T47D (cell line): Measurements from ENCODE around the gene FAM184A.

Experiments used
- DNase-seq, 2 experiments: peaks; one replicate each; pipeline versions ENCODE4 v3.0.0 to v3.0.0-alpha.2; 2011 to 2012; ENCODE audit warnings: low read depth in 1 of 2, low spot score in 1 of 2
- JUND ChIP-seq: IDR thresholded peaks from 2 replicates; pipeline ENCODE4 v1.6.1; 2012; ENCODE audit warnings: low read depth
- in situ Hi-C: cut with HindIII; loops from 2 replicates; pipeline ENCODE4 v1.10.0; 2016; ENCODE audit warnings: low sequenced_read_pairs, low pct_unique_long_range_greater_than_20kb

The FAM184A gene

DNA sequence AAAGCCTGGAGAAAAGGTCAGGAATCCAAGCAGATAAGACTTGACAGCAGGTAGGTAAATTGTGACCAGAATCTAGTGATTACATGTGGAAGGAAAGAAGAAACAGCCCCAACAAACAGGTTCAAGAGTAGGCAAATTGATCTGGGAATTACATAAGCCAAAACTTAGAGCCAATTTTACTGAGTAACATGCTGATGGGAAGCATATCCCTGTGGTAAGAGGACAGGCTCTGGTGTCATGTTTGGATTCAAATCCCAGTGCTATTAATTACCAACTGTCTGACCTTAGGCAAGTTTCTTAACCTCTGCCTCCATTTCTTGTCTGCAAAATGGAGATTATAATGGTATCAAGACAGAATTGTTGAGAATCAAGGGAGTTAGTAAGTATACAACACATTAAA lies 163.9 kb downstream of the FAM184A start:
- TF ChIP-seq JUND, result no peak
- no peak for DNase-seq
- in situ Hi-C loops, result no loop called here

DNA sequence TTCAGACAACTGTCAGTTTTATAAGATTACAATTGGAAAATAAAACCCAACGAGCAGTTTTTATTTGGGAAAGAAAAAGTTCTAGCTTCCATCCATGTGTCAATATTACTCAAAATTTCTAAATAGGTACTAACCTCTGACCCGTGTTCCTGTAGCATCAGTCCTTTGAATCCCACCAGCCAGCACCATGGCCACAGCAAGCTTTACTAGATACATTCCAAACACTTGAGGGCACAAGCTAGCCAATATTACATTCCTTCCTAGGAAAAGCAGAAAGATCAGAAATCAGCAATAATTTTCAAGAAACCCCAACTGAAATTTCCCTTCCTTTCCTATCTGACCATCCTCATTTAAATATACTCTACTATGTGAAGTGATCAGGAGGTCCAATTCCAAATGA lies 165.3 kb downstream of the FAM184A start:
- no peak for TF ChIP-seq JUND
- in situ Hi-C loops, result no loop called here
- no peak for DNase-seq

DNA sequence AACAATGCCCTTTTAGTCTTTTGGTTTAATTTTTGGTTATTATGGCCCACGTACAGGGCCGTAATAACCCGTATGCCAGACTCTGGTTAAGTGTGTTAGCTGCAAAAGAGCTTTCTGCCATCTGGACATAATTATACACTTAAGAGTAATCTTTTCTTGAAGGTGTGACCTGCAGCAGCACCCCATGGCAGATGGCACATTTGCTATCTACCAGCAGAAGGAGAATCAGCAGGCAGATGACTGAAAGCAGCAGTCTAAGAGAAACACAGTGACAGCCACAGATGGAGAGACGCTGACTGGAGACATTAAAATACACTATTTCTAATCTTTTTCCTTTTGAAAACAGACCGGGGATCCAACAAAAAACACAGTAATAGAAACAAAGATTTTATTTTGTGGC lies 165.8 kb downstream of the FAM184A start:
- DNase-seq, result no peak
- in situ Hi-C loops, result no loop called here
- no peak for TF ChIP-seq JUND
